GM12874 (cell line): Measurements from ENCODE around the gene LTB4R2.

ENCODE experiments used
- CTCF ChIP-seq: IDR thresholded peaks from 2 replicates; pipeline ENCODE4 v1.5.1; 2011; ENCODE audit warnings: low read depth, mild to moderate bottlenecking, control low read depth, low read length, moderate library complexity; ENCODE audit not compliant: insufficient read depth

The LTB4R2 gene

GRCh38 chr14:24340606-24341005 is 30.7 kb downstream of the LTB4R2 start:
- no peak for TF ChIP-seq CTCF

GRCh38 chr14:24342889-24343288 is 32.9 kb downstream of the LTB4R2 start:
- no peak for TF ChIP-seq CTCF

- no peak for TF ChIP-seq CTCF
Measured at GRCh38 chr14:24343795-24344660, 34.1 kb downstream of the LTB4R2 start.

- no peak for TF ChIP-seq CTCF
Measured at GRCh38 chr14:24347134-24347533, 37.2 kb downstream of the LTB4R2 start.

- TF ChIP-seq CTCF: no peak
Measured at GRCh38 chr14:24348186-24348585, 38.2 kb downstream of the LTB4R2 start.

GRCh38 chr14:24349742-24350141 is 39.8 kb downstream of the LTB4R2 start:
- TF ChIP-seq CTCF: no peak

GRCh38 chr14:24351517-24351916 is 41.6 kb downstream of the LTB4R2 start:
- no peak for TF ChIP-seq CTCF
